ENCODE data around the gene FBLN5. TPM values are rescaled to one million over a fixed set of nuclear protein-coding genes. Genes with fewer than 3 reads are reported as not detected.

FBLN5 gene
- total and polyA plus RNA-seq, 2 of the 4 experiments (the other 2 are of a cell fraction) = 10.6 to 76.4 TPM

DNA sequence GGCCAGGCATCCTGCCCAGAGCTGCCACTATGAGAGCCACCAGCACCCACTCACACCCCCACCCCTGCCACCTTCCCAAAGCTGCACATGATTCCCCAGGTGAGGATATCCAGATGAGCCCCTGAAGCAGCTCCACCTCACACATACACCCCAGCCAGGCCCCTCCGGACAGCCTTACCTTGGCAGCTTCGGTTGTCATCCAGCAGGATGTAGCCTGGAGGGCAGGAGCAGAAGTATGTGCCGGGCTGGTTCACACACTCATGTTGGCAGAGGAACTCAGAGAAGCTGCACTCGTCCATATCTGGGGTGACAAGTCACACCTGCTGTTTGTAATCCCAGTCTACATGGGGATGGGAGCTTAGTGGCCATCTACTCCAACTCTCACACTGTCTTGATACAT is 64.7 kb downstream of the FBLN5 start:
- no CpG with 5 or more reads among the region's 4 CpGs for WGBS, 2 experiments (ENCODE audit: extremely low coverage in 2 of 2, insufficient read length in 1 of 2)
- BruUV-seq (replicated peaks) = no TSS peak
- H4K5ac ChIP-seq (ENCODE audit: low read depth, low read length) = no peak overlapping the region
- POLR2A ChIA-PET (ENCODE audit: unreplicated experiment) = no interaction called here
- H3K4me1 ChIP-seq (ENCODE audit: control insufficient read depth, insufficient read depth, low read length) = no peaks in the 10 kb centered on the region
- intact Hi-C loops (cut with micrococcal nuclease) = no loop called here
- no peak overlapping the region for H3K56ac ChIP-seq (ENCODE audit: extremely low read depth, insufficient read depth, low read length)
- H3K79me1 ChIP-seq (ENCODE audit: low read depth in 1 of 2, low read length in 2 of 2) = no peaks in the 10 kb centered on the region
- no peak overlapping the region for H2AK9ac ChIP-seq (replicated peaks; ENCODE audit: low read depth, low read length, poor library complexity)
- no peak overlapping the region for H3K23ac ChIP-seq (ENCODE audit: low read depth, low read length)
- H3K14ac ChIP-seq (replicated peaks; ENCODE audit: low read depth, low read length) = no peak overlapping the region
- TF ChIP-seq RFX5 (IDR thresholded peaks at IDR 0.05; ENCODE audit: low read depth, low read length) (no peak), CEBPB (IDR thresholded peaks at IDR 0.05; ENCODE audit: low read depth, low read length) (no peak), NFE2L2 (IDR thresholded peaks at IDR 0.05; ENCODE audit: low read depth, low read length) (no peak), SMC3 (IDR thresholded peaks at IDR 0.05; ENCODE audit: low read depth, low read length) (no peak), RAD21 (IDR thresholded peaks at IDR 0.05; ENCODE audit: low read length) (no peak)
- TF ChIP-seq, protein P1, sequence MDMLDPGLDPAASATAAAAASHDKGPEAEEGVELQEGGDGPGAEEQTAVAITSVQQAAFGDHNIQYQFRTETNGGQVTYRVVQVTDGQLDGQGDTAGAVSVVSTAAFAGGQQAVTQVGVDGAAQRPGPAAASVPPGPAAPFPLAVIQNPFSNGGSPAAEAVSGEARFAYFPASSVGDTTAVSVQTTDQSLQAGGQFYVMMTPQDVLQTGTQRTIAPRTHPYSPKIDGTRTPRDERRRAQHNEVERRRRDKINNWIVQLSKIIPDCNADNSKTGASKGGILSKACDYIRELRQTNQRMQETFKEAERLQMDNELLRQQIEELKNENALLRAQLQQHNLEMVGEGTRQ (IDR thresholded peaks at IDR 0.05; ENCODE audit: low read depth, low read length) = no peak
- TF ChIP-seq, protein P2, sequence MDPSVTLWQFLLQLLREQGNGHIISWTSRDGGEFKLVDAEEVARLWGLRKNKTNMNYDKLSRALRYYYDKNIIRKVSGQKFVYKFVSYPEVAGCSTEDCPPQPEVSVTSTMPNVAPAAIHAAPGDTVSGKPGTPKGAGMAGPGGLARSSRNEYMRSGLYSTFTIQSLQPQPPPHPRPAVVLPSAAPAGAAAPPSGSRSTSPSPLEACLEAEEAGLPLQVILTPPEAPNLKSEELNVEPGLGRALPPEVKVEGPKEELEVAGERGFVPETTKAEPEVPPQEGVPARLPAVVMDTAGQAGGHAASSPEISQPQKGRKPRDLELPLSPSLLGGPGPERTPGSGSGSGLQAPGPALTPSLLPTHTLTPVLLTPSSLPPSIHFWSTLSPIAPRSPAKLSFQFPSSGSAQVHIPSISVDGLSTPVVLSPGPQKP (IDR thresholded peaks at IDR 0.05; ENCODE audit: borderline replicate concordance, low read depth, low read length) = no peak
- no peak overlapping the region for H2AK5ac ChIP-seq (ENCODE audit: low read depth, low read length)
- dilution Hi-C loops (cut with HindIII; ENCODE audit: low sequenced_read_pairs, unreplicated experiment) = no loop called here
- ATAC-seq (ENCODE audit: low read depth) (no peak), DNase-seq (no peak)
- H4K91ac ChIP-seq (ENCODE audit: insufficient read depth, low read depth, low read length) = no peak overlapping the region
- H3K4me2 ChIP-seq (ENCODE audit: low read depth, low read length) = no peak overlapping the region
- no peaks in the 10 kb centered on the region for H3K9me3 ChIP-seq (ENCODE audit: control insufficient read depth, insufficient read depth, low read length)
- peaks cover 2% of the 10 kb centered on the region; the same call in 1 of the 2 replicates for H4K20me1 ChIP-seq (ENCODE audit: insufficient read depth, low read length)
- H4K8ac ChIP-seq (ENCODE audit: low read depth in 2 of 2, low read length in 2 of 2) = no peak overlapping the region
- H3K36me3 ChIP-seq (ENCODE audit: control insufficient read depth, insufficient read depth, low read length) = peaks cover 58% of the 10 kb centered on the region
- in situ Hi-C loops (cut with MboI; ENCODE audit: low sequenced_read_pairs) = no loop called here
- no peak overlapping the region for H2BK15ac ChIP-seq (ENCODE audit: low read depth, low read length)
- no peak overlapping the region for H2BK120ac ChIP-seq (ENCODE audit: low read depth, low read length)
- H3K9ac ChIP-seq (ENCODE audit: low read depth, low read length) = no peak overlapping the region
- no peaks in the 10 kb centered on the region for H3K27me3 ChIP-seq (ENCODE audit: control insufficient read depth, insufficient read depth, low read length)
- H3K4me3 ChIP-seq (ENCODE audit: insufficient read depth, low read depth, low read length) = no peak overlapping the region
- H3K9me1 ChIP-seq (ENCODE audit: insufficient read depth, low read length) = peaks cover 14% of the 10 kb centered on the region; the same call in 1 of the 2 replicates
- H2BK20ac ChIP-seq (ENCODE audit: low read depth, low read length) = no peak overlapping the region
- H3K27ac ChIP-seq (ENCODE audit: insufficient read depth, low read length) = no peak overlapping the region
- no peak overlapping the region for H3K18ac ChIP-seq (ENCODE audit: low read depth, low read length)
- no peak overlapping the region for H3K4ac ChIP-seq (ENCODE audit: low read depth, low read length)
- CTCF ChIA-PET = no interaction called here
- no peak overlapping the region for H2BK5ac ChIP-seq (ENCODE audit: low read depth, low read length, poor library complexity, severe bottlenecking)
- H2AFZ ChIP-seq (replicated peaks; ENCODE audit: low read length, poor library complexity) = no peak overlapping the region

Data from IMR-90 (cell line).